ENCODE measurements around the gene TICAM1.
A peak's percentile ranks its signal among the peaks of the same experiment; 100 is the strongest.
"Not testable (repeated sequence)": the region's sequence is repeated elsewhere in the genome, so short reads cannot be mapped to it uniquely, and the experiment has no call there.

The TICAM1 gene

DNA sequence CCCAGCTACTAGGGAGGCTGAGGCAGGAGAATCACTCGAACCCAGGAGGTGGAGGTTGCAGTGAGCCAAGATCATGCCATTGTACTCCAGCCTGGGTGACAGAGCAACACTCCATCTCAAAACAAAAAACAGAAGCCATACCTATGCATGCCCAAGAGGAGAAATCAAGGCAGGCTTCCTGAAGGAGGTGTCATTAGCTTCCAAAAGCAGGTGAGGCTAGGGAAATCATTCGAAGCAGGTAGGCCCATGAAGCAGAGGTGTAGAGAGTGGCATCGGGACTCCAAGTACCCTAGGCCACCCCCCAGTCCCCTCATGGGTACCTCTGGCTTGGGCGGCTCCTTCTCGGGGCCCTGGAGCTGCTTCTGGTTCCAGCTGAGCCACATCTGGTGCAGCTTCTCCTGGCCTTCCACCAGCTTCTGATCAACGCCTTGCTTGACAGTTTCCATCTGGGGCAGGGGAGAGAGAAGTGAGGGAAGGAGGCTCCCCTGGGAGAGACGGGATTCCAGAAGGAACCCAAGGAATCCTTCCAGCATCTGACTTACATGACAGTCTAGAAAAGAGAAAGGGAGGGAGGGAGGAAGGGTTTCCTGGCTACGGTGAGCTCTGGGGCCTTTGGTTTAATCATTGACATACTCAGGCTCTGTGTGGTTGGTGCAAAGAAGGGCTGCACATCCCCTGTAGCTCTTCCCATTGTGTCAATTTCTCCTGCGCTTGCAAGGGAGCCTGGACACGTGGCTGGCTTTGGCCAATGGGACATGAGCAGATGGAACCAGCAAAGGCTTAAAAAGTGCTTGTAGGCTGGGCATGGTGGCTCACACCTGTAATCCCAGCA is 13.1 kb upstream of the TICAM1 start:
- no peak for DNase-seq (ENCODE audit: low read depth)

DNA sequence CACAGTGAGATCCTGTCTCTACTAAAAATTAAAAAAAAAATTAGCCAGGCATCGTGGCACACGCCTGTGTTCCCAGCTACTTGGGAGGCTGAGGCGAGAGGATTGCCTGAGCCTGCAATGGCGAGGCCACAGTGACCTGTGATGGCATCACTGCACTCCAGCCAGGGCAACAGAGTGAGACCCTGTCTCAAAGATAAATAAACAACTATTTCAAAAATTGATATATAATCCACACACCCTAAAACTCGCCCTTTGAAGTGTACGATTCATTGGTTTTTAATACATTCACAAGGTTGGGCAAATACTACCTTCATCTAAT is 12.1 kb upstream of the TICAM1 start:
- no peak for DNase-seq (ENCODE audit: low read depth)

DNA sequence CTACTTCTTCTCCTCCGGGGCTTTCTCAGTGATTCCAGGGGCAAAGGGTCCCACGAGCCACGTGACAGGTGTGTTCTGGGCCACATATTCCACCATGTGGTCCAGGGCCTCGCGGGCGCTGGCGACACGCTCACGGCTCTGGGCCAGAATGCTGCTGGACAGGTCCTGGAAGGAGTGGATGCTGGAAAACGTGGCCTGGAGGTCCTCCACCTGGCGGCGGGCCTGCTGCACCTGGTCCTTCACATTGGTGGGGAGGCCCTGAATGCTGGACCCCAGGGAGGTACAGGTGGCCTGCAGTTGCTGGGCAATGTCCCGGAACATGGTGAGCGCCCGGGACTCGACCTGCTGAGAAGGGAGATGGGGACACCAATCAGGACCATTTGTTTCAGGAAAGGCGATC is 7.7 kb upstream of the TICAM1 start:
- no peak for DNase-seq (ENCODE audit: low read depth)

DNA sequence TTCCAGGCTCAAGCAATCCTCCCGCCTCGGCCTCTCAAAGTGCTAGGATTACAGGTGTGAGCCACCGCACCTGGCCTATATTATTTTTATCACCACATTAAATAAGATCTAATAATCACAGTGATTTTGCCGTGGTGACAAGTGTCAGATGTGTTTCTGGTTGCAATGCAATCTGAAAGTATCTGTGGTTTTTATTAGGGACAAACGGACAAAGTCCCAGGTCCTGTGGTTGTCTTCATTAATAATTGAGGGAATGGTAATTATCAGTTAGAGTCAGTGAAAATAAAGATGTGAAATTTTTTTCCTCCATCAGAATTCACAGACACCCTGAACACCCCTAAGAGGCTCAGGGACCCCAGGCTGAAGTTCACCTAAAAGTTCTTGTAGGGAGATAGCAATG is 1.3 kb upstream of the TICAM1 start:
- no peak for DNase-seq (ENCODE audit: low read depth)

DNA sequence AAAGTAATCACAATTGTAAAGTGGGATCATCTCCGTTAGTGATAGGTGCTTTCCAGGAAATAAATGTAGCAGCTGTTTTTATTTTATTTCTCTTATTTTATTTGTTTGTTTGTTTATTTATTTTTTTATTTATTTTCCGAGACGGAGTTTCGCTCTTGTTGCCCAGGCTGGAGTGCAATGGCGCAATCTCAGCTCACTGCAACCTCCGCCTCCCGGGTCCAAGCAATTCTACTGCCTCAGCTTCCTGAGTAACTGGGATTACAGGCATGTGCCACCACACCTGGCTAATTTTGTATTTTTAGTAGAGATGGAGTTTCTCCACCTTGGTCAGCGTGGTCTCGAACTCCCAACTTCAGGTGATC is 448 bp upstream of the TICAM1 start:
- DNase-seq (ENCODE audit: low read depth): not testable (repeated sequence)

DNA sequence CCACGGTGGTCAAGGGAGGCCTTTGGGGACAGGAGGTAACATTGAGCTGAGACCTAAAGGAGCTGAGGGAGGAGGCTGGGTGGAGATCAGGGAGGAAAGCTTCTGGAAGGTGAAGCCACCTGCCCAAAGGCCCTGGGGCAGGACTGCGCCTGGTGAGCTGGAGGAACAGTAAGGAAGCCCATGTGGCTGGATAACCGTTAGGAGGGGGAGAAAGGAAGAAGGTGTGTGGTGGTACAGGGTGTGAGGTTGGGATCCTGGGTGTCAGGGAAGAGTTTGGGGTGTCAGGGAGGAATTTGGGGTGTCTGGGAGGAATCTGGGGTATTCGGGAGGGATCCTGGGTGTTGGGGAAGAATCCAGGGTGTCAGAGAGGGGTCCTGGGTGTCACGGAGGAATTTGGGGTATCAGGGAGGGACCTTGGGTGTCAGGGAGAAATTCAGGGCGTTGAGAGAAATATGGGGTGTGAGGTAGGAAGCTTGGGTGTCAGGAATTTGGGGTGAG is 695 bp downstream of the TICAM1 start:
- peak; percentile 15 for DNase-seq (ENCODE audit: low read depth)

DNA sequence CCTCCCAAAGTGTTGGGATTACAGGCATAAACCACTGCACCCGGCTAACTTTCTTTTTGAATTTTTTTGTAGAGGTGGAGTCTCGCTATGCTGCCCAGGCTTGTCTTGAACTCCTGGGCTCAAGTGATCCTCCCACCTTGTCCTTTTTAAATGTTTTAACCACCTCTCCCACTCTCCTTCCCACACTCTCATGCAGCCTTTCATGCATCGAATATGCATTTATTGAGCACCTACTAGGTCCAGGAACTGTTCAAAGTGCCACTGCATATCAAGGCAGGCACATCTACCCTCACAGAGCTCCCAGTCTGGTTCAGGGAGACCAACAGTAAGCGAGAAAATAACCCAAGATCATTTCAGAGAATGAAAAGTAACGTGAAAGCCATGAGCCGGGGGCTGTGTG is 1.2 kb downstream of the TICAM1 start:
- no peak for DNase-seq (ENCODE audit: low read depth)

DNA sequence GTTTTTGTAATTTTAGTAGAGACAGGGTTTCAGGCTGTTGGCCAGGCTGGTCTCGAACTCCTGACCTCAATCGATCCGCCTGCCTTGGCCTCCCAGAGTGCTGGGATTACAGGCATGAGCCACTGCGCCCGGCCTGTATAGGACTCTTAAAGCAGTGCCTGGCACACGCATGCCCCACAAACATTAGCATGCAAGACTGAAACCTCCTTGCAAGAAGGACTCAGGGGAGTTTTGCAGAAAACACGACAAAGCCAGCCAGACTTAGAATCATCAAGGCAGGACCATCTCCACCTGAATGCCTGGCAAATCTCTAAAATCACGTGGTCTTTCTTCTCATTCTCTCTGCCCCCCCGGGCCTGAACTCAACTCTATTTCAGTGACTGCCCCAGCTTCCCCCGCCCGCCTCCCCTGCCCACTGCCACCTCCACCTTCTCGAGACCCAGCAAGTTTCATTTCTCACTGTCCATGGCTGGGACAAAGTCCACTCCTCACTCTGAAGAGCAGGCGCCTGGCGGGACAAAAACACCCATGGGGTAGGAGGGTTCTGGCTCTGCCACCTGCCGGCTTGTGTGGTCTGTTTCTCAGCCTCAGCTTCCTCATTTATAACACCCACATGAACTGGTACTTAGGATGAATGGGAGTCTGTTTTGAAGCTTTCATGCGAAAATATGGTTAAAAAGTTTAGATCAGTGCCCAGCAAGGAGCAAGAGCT is 2.4 kb downstream of the TICAM1 start:
- DNase-seq (ENCODE audit: low read depth): no peak

DNA sequence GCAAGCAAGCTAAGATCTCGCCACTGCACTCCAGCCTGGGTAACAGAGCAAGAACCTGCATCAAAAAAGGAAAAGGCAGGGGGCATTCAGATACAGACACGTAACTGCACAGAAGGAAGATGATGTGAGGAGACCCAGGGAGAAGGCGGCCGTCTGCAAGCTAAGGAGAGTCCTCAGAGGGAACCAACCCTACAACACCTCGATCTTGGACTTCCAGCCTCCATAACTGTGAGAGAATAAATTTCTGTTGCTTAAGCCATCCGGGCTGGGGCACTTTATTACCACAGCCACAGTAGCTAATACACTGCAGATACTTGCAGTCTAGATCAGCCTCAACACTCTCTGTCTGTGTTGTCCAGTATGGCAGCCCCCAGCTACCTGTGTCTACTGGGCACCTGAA is 7.9 kb downstream of the TICAM1 start:
- no peak for DNase-seq (ENCODE audit: low read depth)

DNA sequence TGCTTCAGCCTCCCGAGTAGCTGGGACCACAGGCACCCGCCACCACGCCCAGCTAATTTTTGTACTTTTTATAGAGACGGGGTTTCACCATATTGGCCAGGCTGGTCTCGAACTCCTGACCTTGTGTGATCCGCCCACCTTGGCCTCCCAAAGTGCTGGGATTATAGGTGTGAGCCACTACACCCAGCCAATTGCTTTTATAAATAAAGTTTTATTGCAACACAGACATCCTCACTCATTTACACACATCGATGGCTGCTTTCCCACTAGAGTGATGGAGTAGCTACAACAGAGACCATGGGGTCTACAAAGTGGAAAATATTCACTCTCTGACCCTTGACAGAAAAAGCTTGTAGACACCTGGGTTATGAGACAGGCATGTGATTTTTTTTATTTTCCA is 9.2 kb downstream of the TICAM1 start:
- DNase-seq (ENCODE audit: low read depth): not testable (repeated sequence)

DNA sequence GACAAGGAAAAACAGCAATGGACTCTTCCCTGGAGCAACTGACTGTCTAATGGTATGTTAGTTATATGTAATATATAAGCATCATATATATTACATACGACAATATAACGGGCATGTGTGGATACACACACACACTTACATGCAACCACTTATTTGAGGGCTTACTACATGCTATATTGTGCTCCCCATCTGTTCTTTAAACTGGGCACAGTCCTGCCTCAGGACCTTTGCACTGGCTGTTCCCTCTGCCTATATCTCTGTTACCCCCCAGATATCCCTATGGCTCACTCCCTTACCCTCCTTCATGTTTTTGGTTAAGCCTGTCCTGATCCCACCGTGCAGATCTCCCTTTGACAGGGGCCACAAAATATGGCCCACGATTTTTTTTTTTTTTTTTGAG is 10.2 kb downstream of the TICAM1 start:
- DNase-seq (ENCODE audit: low read depth): no peak

DNA sequence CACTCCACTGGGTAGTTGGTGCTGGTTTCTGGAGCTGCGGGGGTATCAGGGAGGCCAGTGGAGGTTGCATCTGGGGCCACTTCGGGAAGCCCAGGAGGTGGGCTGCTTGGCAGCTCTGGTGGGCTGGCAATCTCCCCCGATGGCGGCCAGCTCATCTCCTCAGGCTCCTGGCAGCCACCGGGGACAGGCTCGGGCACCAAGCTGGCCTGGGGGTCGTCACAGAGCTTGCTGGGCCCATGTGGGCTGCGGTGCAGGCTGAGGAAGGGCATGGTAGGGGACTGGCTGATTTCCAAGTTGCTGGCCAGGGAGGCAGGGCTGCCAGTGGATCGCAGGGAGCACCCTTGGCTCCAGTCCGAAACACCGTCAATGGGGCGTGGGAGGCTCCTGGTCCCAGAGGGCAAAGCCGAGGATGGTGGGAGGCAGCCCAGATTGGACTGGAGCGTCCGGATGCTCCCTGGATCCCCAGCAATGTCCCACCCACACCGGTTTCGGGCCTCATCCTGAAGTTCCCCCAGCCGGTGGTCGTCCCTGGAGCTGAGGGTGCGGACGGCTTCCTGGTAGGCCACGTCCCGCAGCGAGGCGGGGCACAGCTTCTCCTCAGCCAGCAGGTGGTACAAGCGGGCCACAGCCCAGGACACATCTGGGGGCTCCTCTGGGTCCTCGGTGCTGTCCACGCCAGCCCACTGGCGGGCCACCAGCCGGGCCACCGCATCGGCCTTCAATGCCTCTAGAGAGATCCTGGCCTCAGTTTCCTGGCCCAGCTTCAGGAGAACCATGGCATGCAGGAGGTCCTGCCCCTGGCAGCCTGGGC is 13.8 kb downstream of the TICAM1 start:
- no peak for DNase-seq (ENCODE audit: low read depth)

DNA sequence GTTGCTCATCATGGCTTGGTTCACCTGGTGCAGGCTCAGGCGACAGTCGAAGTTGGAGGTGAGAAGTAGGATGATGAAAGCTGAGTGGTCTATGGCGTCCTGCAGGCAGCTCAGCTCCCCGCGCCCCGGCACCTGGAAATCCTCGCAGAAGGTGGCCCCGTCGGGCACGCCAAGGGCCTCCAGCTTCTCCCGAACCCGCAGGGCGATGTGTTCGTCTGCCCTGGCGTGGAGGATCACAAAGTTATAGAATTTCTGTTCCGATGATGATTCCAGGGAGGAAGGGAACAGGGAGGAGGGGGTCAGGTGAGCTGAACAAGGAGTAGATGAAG is 14.6 kb downstream of the TICAM1 start:
- no peak for DNase-seq (ENCODE audit: low read depth)

DNA sequence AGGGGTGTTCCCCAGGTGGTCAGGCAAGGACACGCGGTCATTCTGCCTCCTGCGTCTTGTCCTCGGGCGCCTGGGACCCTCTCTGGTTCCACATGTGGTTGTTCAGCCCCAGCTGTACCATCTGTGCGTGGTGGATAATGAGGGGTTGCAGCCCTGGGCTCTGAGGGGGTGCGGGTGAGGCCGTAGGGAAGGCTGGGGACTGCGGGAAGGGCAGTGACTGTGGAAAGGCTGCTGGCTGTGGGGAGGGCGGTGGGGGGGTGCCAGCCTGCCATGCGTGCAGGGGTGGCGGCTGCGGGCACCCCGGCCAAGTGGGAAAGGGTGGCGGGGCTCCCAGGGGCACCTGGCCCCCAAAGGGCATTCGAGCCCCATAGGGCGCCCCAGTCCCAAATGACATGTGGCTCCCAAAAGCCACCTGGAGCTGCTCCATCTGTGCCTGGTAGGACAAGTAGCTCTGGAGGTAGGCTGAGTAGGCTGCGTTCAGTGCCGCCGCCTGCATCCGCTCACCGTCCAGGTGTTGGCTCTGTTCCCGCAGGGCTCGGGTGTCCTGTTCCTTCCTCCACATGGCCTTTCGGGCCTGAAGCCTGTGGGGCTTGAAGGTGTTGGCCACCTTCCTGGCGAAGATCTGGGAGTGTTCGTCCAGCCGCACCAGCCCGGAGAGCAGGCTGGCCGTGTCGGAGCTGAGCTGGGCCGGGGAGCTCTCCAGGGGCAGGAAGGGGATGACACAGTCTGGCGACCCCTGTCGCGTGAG is 15.1 kb downstream of the TICAM1 start:
- no peak for DNase-seq (ENCODE audit: low read depth)

DNA sequence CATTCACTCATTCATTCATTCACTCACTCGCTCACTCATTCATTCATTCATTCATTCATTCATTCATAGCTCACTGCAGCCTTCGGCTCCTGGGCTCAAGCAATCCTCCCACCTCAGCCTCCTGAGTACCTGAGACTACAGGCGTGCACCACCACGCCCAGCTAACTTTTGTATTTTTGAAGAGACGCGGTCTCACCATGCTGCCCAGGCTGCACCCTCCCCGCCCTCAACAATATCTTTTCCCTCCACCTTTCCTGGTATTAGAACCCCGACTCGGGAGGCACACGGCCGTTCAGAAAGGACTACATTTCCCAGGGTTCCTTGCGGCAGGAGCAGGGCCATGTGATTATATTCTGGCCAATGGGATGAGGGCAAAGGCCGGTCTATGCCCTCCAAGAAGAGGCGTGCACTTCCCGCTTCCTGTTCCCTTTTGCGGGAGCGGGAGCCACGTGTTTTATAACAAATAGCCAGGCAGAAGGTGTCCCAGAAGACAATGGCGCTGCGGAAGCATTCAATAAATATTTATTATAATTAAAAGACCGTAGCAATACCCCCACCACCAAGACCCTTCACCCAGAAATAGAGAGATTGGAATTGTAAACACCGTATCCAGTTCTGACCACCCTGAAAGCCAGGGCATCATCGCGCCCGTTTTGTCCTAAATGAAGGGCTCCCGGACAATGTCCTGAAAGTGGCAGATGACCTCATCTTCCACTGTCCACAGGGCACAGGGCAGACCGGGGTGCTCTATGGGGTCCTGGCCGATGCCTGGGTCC is 15.9 kb downstream of the TICAM1 start:
- peak; percentile 97 for DNase-seq (ENCODE audit: low read depth)

DNA sequence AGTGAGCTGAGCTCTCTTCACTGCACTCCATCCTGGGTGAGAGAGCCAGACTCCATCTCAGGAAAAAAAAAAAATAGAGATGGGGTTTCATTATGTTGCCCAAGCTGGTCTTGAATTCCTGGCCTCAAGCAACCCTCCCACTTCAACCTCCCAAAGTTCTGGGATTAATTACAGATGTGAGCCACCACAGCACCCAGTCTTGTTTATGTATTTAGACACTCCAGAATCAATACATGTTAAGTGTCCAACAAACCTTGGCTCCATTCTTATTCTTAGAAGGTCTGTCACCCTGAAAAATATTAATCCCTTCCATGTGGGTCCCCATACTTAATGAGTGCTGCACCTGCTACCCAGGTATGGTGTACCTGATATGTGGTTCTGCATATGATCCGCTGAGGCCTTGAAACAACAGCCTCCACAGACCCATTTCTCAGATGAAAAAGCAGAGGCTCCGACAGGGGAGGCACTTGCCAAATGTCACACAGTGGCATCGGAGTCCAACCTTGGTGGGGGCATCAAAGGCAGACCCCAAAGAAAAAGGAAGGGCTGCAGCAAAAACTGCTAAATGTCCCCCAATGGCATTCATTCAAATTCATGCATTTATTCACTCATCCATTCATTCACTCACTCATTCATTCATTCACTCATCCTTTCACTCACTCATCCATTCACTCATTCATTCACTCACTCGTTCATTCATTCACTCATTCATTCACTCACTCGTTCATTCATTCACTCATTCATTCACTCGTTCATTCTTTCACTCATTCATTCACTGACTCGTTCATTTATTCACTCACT is 16.7 kb downstream of the TICAM1 start:
- DNase-seq (ENCODE audit: low read depth): peak; percentile 35

DNA sequence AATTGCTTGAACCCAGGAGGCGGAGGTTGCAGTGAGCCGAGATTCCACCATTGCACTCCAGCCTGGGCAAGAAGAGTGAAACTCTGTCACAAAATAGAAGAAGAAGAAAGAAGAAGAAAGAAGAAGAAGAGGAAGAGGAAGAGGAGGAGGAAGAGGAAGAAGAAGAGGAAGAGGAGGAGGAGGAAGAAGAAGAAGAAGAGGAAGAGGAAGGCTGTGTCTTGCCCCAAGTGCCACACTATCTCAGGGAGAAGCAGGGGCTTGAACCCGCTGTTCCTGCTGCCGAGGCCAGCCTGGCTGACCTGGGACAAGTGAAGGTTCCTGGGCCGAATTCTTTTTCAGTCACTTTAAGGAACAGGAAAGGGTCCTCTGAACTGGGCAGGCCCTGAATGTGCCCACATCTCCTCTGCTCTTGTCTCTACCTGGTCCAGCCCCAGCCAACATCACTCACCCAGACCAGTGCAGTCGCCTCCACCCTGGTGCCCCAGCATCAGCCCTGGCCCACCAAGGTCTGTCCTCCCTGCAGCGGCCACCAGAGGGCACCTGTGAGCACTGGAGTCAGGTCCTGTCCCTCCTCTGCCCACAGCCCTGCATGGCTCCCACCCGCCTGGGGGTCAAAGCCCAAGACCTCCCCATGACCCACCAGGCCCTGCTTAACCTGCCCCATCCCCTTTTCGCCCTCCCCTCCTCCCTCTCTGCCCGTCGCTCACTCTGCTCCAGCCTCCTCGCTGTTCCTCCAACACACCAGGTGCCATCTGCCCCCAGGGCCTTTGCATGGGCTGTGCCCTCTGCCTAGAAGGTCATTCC is 20.0 kb downstream of the TICAM1 start:
- peak; percentile 78 for DNase-seq (ENCODE audit: low read depth)

DNA sequence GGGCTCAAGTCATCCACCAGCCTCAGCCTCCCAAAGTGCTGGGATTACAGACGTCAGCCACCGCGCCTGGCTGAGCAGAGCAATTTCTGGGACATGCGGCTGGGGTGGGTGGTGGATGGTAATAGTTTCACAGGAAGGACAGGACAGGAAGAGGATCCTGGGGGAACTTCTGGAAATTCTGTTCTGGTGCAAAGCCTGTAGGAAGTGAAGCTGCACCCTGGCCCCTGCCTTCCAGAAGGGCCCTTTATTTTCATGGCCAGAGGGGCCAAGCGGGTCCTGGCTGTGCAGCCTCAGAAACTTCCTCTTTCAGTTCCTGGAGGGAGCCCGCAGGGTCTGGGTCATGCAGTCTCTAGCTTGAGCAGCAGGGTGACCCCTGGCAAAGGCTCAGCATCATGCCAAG is 24.3 kb downstream of the TICAM1 start:
- DNase-seq (ENCODE audit: low read depth): no peak

DNA sequence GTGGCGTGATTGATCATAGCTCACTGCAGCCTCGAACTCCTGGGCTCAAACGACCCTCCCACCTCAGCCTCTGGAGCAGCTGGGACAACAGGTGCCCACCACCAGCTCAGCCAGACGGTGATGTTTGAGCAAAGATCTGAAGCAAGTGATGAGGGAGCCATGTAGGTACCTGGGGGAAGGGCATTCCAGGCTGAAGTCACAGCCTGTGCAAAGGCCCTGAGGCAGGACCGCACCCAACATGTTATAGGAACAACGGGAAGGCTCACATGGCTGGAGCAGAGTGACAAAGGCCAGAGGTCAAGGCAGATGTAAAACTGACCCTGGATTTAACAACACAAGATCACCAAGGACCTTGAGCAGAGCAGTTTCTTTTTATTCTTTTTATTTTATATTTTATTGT is 25.1 kb downstream of the TICAM1 start:
- no peak for DNase-seq (ENCODE audit: low read depth)

DNA sequence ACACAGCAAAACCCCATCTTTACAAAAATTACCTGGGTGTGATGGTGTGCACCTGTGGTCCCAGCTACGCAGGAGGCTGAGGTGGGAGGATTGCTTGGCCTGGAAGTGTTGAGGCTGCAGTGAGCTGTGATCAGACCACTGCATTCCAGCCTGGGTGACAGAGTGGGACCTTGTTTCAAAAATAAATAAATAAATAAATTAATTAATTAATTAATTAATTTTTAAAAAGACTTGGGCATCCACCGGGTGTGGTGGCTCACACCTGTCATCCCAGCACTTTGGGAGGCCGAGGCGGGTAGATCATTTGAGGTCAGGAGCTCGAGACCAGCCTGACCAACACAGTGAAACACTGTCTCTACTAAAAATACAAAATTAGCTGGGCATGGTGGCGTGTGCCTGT is 26.4 kb downstream of the TICAM1 start:
- DNase-seq (ENCODE audit: low read depth): not testable (repeated sequence)
